Activated CD4-positive, alpha-beta memory T cell treated with anti-CD3 and anti-CD28 coated beads, Interleukin-2, amount 10 ng/mL, durations not matched to agents 7 days and 5 days (primary cell): Measurements from ENCODE around the gene PSD. TPM values are rescaled to one million over a fixed set of nuclear protein-coding genes. Genes with fewer than 3 reads are reported as not detected.

Source experiments
- CTCF ChIA-PET: fragments of 350-600 bp; sonication (Branson Sonifier 250); formaldehyde crosslinking; loops from one replicate; lab custom pipeline; 2021; ENCODE audit warnings: antibody characterized with exemption, inconsistent platforms; lab: Charles Lee
- POLR2A ChIA-PET: fragments of 350-600 bp; sonication (Branson Sonifier 250); formaldehyde crosslinking; loops from one replicate; lab custom pipeline; 2021; ENCODE audit warnings: antibody characterized with exemption; lab: Charles Lee
- DNase-seq: peaks from one replicate; pipeline ENCODE4 v3.0.0-alpha.2; 2020
- H3K27ac Mint-ChIP-seq: one replicate; pipeline ENCODE4 v1.8.0; 2021; ENCODE audit warnings: mild to moderate bottlenecking, mixed read lengths
- H3K27me3 Mint-ChIP-seq: one replicate; pipeline ENCODE4 v1.8.0; 2021; ENCODE audit warnings: mixed read lengths
- H3K36me3 Mint-ChIP-seq: one replicate; pipeline ENCODE4 v1.8.0; 2021; ENCODE audit warnings: low read depth, mixed read lengths
- H3K4me1 Mint-ChIP-seq: one replicate; pipeline ENCODE4 v1.8.0; 2021; ENCODE audit warnings: mixed read lengths
- H3K4me3 Mint-ChIP-seq: one replicate; pipeline ENCODE4 v1.8.0; 2021; ENCODE audit warnings: mild to moderate bottlenecking, mixed read lengths
- H3K9me3 Mint-ChIP-seq: one replicate; pipeline ENCODE4 v1.8.0; 2021; ENCODE audit warnings: mixed read lengths
- total RNA-seq, 2 experiments: library from RNA; stranded (reverse); gene quantifications; one replicate each; pipeline ENCODE4 v1.2.3, GENCODE V29; 2021

The PSD gene
- total RNA-seq, 2 experiments from 2014 or later: 1.4 TPM

- Mint-ChIP-seq H3K4me3 (no peak overlapping the region), H3K36me3 (peaks cover 9% of the 10 kb centered on the region), H3K4me1 (peaks cover 32% of the 10 kb centered on the region), H3K27me3 (no peaks in the 10 kb centered on the region), H3K27ac (no peak overlapping the region), H3K9me3 (no peaks in the 10 kb centered on the region)
- CTCF ChIA-PET: interaction anchor here (1.6 to 6.6 kb wide), 2 partner anchors 8 to 194 kb away, joined by 8 to 58 read pairs; partner anchors contain the start of gene CUEDC2
- DNase-seq: no peak
- POLR2A ChIA-PET: interaction anchor here (5.6 to 7.0 kb wide), 2 partner anchors 7 to 26 kb away, joined by 79 to 80 read pairs; partner anchors contain the start of genes C10orf95 and CUEDC2
These were observed 6.3 kb upstream of the PSD start for GRCh38 chr10:102424916-102425315.

GRCh38 chr10:102424145-102424544 is 5.6 kb upstream of the PSD start:
- H3K27me3 Mint-ChIP-seq: peaks cover under 1% of the 10 kb centered on the region
- ChIA-PET CTCF (interaction anchor here (0.9 to 6.6 kb wide), 5 partner anchors 9 to 194 kb away, joined by 3 to 58 read pairs (median 8); partner anchors contain the start of genes C10orf95 and CUEDC2), POLR2A (interaction anchor here (0.8 to 7.0 kb wide), 4 partner anchors 8 to 27 kb away, joined by 3 to 80 read pairs (median 41); partner anchors contain the start of genes C10orf95 and CUEDC2)
- H3K27ac Mint-ChIP-seq: no peak overlapping the region
- H3K4me3 Mint-ChIP-seq: no peak overlapping the region
- H3K36me3 Mint-ChIP-seq: peaks cover 9% of the 10 kb centered on the region
- H3K9me3 Mint-ChIP-seq: no peaks in the 10 kb centered on the region
- DNase-seq: no peak
- H3K4me1 Mint-ChIP-seq: peaks cover 40% of the 10 kb centered on the region

- ChIA-PET POLR2A (interaction anchor here (0.8 to 7.0 kb wide), 9 partner anchors 8 to 272 kb away, joined by 3 to 80 read pairs (median 11); partner anchors contain the start of genes ACTR1A, C10orf95, CUEDC2 and NFKB2), CTCF (interaction anchor here (0.7 to 6.6 kb wide), 10 partner anchors 9 to 193 kb away, joined by 3 to 58 read pairs (median 8); partner anchors contain the start of genes C10orf95 and CUEDC2)
- Mint-ChIP-seq H3K36me3 (peaks cover 9% of the 10 kb centered on the region), H3K4me3 (peak overlapping the region; percentile 21), H3K9me3 (no peaks in the 10 kb centered on the region), H3K27ac (peak overlapping the region; percentile 10), H3K27me3 (peaks cover 4% of the 10 kb centered on the region), H3K4me1 (peaks cover 43% of the 10 kb centered on the region)
- no peak for DNase-seq
These were observed 4.9 kb upstream of the PSD start for GRCh38 chr10:102423372-102423968.

- H3K9me3 Mint-ChIP-seq: no peaks in the 10 kb centered on the region
- peaks cover 12% of the 10 kb centered on the region for H3K27me3 Mint-ChIP-seq
- H3K27ac Mint-ChIP-seq: peak overlapping the region; percentile 82
- peak; percentile 69 for DNase-seq
- peaks cover 47% of the 10 kb centered on the region for H3K4me1 Mint-ChIP-seq
- H3K4me3 Mint-ChIP-seq: peak overlapping the region; percentile 87
- ChIA-PET CTCF (interaction anchor here (0.7 to 6.6 kb wide), 14 partner anchors 10 to 192 kb away, joined by 3 to 58 read pairs (median 8); partner anchors contain the start of genes ACTR1A, C10orf95, CUEDC2 and SUFU), POLR2A (interaction anchor here (1.2 to 7.0 kb wide), 11 partner anchors 9 to 271 kb away, joined by 3 to 80 read pairs (median 21); partner anchors contain the start of genes ACTR1A, C10orf95, CUEDC2 and NFKB2)
- H3K36me3 Mint-ChIP-seq: peaks cover 9% of the 10 kb centered on the region
These were observed 4.1 kb upstream of the PSD start for GRCh38 chr10:102422545-102423129.

- ChIA-PET CTCF (interaction anchor here (0.8 to 6.6 kb wide), 16 partner anchors 10 to 191 kb away, joined by 3 to 58 read pairs (median 8); partner anchors contain the start of genes ACTR1A, C10orf95, CUEDC2 and SUFU), POLR2A (interaction anchor here (1.0 to 7.0 kb wide), 14 partner anchors 9 to 270 kb away, joined by 3 to 80 read pairs (median 18); partner anchors contain the start of genes ACTR1A, C10orf95, CUEDC2 and NFKB2)
- peaks cover 18% of the 10 kb centered on the region for H3K27me3 Mint-ChIP-seq
- DNase-seq: peak; percentile 45
- H3K27ac Mint-ChIP-seq: peak overlapping the region; percentile 90
- H3K4me3 Mint-ChIP-seq: peak overlapping the region; percentile 87
- peaks cover 40% of the 10 kb centered on the region for H3K4me1 Mint-ChIP-seq
- no peaks in the 10 kb centered on the region for H3K9me3 Mint-ChIP-seq
- peaks cover 9% of the 10 kb centered on the region for H3K36me3 Mint-ChIP-seq
These were observed 3.4 kb upstream of the PSD start for GRCh38 chr10:102421757-102422512.

GRCh38 chr10:102421507-102421756 is 2.8 kb upstream of the PSD start:
- Mint-ChIP-seq H3K9me3 (no peaks in the 10 kb centered on the region), H3K36me3 (peaks cover 9% of the 10 kb centered on the region), H3K27me3 (peaks cover 18% of the 10 kb centered on the region), H3K4me1 (peaks cover 40% of the 10 kb centered on the region), H3K4me3 (peak overlapping the region; percentile 87), H3K27ac (peak overlapping the region; percentile 90)
- DNase-seq: no peak
- CTCF ChIA-PET: interaction anchor here (0.8 to 6.6 kb wide), 16 partner anchors 11 to 191 kb away, joined by 3 to 58 read pairs (median 6); partner anchors contain the start of genes ACTR1A, C10orf95, CUEDC2 and SUFU
- POLR2A ChIA-PET: interaction anchor here (1.0 to 7.0 kb wide), 15 partner anchors 8 to 269 kb away, joined by 3 to 80 read pairs (median 18); partner anchors contain the start of genes ACTR1A, C10orf95, CUEDC2 and NFKB2

- H3K27ac Mint-ChIP-seq: peak within 1 kb of the TSS; percentile 90
- peak; percentile 97 for DNase-seq
These were observed 2.3 kb upstream of the PSD start, which contains the start of gene FBXL15 for GRCh38 chr10:102420714-102421506. Gene FBXL15, plus strand, starts transcription at chr10:102420836. Its CDS starts 294 bp downstream, at chr10:102421130.

GRCh38 chr10:102420181-102420713 is 1.7 kb upstream of the PSD start:
- no peaks in the 10 kb centered on the region for H3K9me3 Mint-ChIP-seq
- POLR2A ChIA-PET: interaction anchor here (0.5 to 7.0 kb wide), 19 partner anchors 10 to 268 kb away, joined by 3 to 80 read pairs (median 7); partner anchors contain the start of genes C10orf95, CUEDC2, GBF1 and NFKB2
- CTCF ChIA-PET: interaction anchor here (0.7 to 6.6 kb wide), 15 partner anchors 10 to 251 kb away, joined by 3 to 58 read pairs (median 7); partner anchors contain the start of genes ACTR1A, C10orf95, CUEDC2 and SUFU
- peaks cover 40% of the 10 kb centered on the region for H3K4me1 Mint-ChIP-seq
- peaks cover 9% of the 10 kb centered on the region for H3K36me3 Mint-ChIP-seq
- H3K27ac Mint-ChIP-seq: peak overlapping the region; percentile 90
- no peak for DNase-seq
- H3K4me3 Mint-ChIP-seq: peak overlapping the region; percentile 87
- peaks cover 18% of the 10 kb centered on the region for H3K27me3 Mint-ChIP-seq

More at GRCh38 chr10:102420714-102421506, 2.3 kb upstream of the PSD start, which contains the start of gene FBXL15:
- POLR2A ChIA-PET: interaction anchor here (0.5 to 7.0 kb wide), 21 partner anchors 8 to 268 kb away, joined by 3 to 80 read pairs (median 8); partner anchors contain the start of genes ACTR1A, C10orf95, CUEDC2 and GBF1
- H3K4me1 Mint-ChIP-seq: peaks cover 40% of the 10 kb centered on the region
- H3K27me3 Mint-ChIP-seq: peaks cover 18% of the 10 kb centered on the region
- peaks cover 9% of the 10 kb centered on the region for H3K36me3 Mint-ChIP-seq
- CTCF ChIA-PET: interaction anchor here (0.8 to 6.6 kb wide), 16 partner anchors 12 to 251 kb away, joined by 3 to 58 read pairs (median 6); partner anchors contain the start of genes ACTR1A, C10orf95, CUEDC2 and SUFU
- peak within 1 kb of the TSS; percentile 87 for H3K4me3 Mint-ChIP-seq
- no peaks in the 10 kb centered on the region for H3K9me3 Mint-ChIP-seq

- Mint-ChIP-seq H3K4me1 (peaks cover 40% of the 10 kb centered on the region), H3K27me3 (peaks cover 19% of the 10 kb centered on the region), H3K27ac (no peak overlapping the region), H3K36me3 (peaks cover 9% of the 10 kb centered on the region), H3K4me3 (peak overlapping the region; percentile 87), H3K9me3 (no peaks in the 10 kb centered on the region)
- ChIA-PET CTCF (interaction anchor here (0.7 to 6.6 kb wide), 12 partner anchors 9 to 250 kb away, joined by 3 to 58 read pairs (median 12); partner anchors contain the start of genes ACTR1A, C10orf95, CUEDC2 and SUFU), POLR2A (interaction anchor here (0.6 to 7.0 kb wide), 13 partner anchors 10 to 267 kb away, joined by 3 to 80 read pairs (median 18); partner anchors contain the start of genes C10orf95, CUEDC2, NFKB2 and NOLC1)
- DNase-seq: peak; percentile 77
These were observed 940 bp upstream of the PSD start for GRCh38 chr10:102419269-102420180.

- POLR2A ChIA-PET: no interaction called here
- H3K4me1 Mint-ChIP-seq: peaks cover 36% of the 10 kb centered on the region
- H3K4me3 Mint-ChIP-seq: no peak overlapping the region
- no peak for DNase-seq
- H3K36me3 Mint-ChIP-seq: peaks cover 2% of the 10 kb centered on the region
- H3K27me3 Mint-ChIP-seq: peaks cover 27% of the 10 kb centered on the region
- no peak overlapping the region for H3K27ac Mint-ChIP-seq
- CTCF ChIA-PET: no interaction called here
- no peaks in the 10 kb centered on the region for H3K9me3 Mint-ChIP-seq
These were observed 1.9 kb downstream of the PSD start for GRCh38 chr10:102416695-102417094.
